Right renal cortex interstitium (tissue), 3 donors: ENCODE data around the gene MAMDC4. TPM values are rescaled to one million over a fixed set of nuclear protein-coding genes. Genes with fewer than 3 reads are reported as not detected.

Source experiments
- polyA plus RNA-seq, 3 donors: library from polyadenylated mRNA; unstranded; fragments of 120-200 nt; gene quantifications; one replicate each; pipeline ENCODE4 v1.2.1, GENCODE V29; 2013; ENCODE audit not compliant: insufficient read length in 3 of 3

MAMDC4 gene
- polyA plus RNA-seq, 3 donors, result 3.1 to 4.6 (median 4.3) TPM

Other genes starting within 250 kb of the MAMDC4 start
- gene EGFL7, start 189.4 kb upstream of the MAMDC4 start, polyA plus RNA-seq, result 10 to 100 TPM; 42.9 to 51.6 (median 48.2) TPM
- 10 to 100 TPM; 33.7 to 40.3 (median 34.5) TPM for gene AGPAT2, start 164.9 kb upstream of the MAMDC4 start, polyA plus RNA-seq
- gene DIPK1B, start 139.8 kb upstream of the MAMDC4 start, polyA plus RNA-seq, result 10 to 100 TPM; 25.9 to 31.9 (median 27.3) TPM
- 1 to 10 TPM in 2 of 3 donors, under 1 TPM in 1; 0.93 to 2.3 (median 1.2) TPM for gene LCN10, start 109.4 kb upstream of the MAMDC4 start, polyA plus RNA-seq
- not detected for gene LCN6, start 103.8 kb upstream of the MAMDC4 start, polyA plus RNA-seq
- gene LCN8, start 94.1 kb upstream of the MAMDC4 start, polyA plus RNA-seq, result under 1 TPM; 0.11 to 0.17 (median 0.16) TPM
- under 1 TPM in 1 of 3 donors, not detected in 2; 0.04 TPM for gene LCN15, start 87.8 kb upstream of the MAMDC4 start, polyA plus RNA-seq
- gene TMEM141, start 61.0 kb upstream of the MAMDC4 start, polyA plus RNA-seq, result 10 to 100 TPM; 63.2 to 77.7 (median 67.1) TPM
- gene CCDC183, start 56.0 kb upstream of the MAMDC4 start, polyA plus RNA-seq, result 1 to 10 TPM; 2.5 to 3.4 (median 2.9) TPM
- 10 to 100 TPM; 58.6 to 61.1 (median 59.7) TPM for gene RABL6, start 44.4 kb upstream of the MAMDC4 start, polyA plus RNA-seq
- gene AJM1, start 9.9 kb upstream of the MAMDC4 start, polyA plus RNA-seq, result under 1 TPM; 0.54 to 0.80 (median 0.64) TPM
- gene PHPT1, start 2.9 kb upstream of the MAMDC4 start, polyA plus RNA-seq, result 10 to 100 TPM; 59.9 to 76.5 (median 65.2) TPM
- gene EDF1, start 14.0 kb downstream of the MAMDC4 start, polyA plus RNA-seq, result 100 to 1,000 TPM; 349 to 395 (median 374) TPM
- 10 to 100 TPM; 10.1 to 14.0 (median 10.1) TPM for gene TRAF2, start 34.2 kb downstream of the MAMDC4 start, polyA plus RNA-seq
- gene FBXW5, start 92.4 kb downstream of the MAMDC4 start, polyA plus RNA-seq, result 10 to 100 TPM; 32.5 to 43.5 (median 38.4) TPM
- gene C8G, start 92.9 kb downstream of the MAMDC4 start, polyA plus RNA-seq, result under 1 TPM; 0.28 to 0.58 (median 0.46) TPM
- gene LCN12, start 99.9 kb downstream of the MAMDC4 start, polyA plus RNA-seq, result 10 to 100 TPM; 13.1 to 18.8 (median 15.9) TPM
- 10 to 100 TPM; 20.9 to 29.3 (median 25.4) TPM for gene PTGDS, start 125.2 kb downstream of the MAMDC4 start, polyA plus RNA-seq
- gene LCNL1, start 130.6 kb downstream of the MAMDC4 start, polyA plus RNA-seq, result under 1 TPM; 0.03 to 0.23 (median 0.12) TPM
- 10 to 100 TPM; 22.3 to 27.0 (median 24.4) TPM for gene PAXX, start 140.1 kb downstream of the MAMDC4 start, polyA plus RNA-seq
- gene CLIC3, start 144.2 kb downstream of the MAMDC4 start, polyA plus RNA-seq, result under 1 TPM in 2 of 3 donors, not detected in 1; 0.36 to 0.38 TPM
- gene ABCA2, start 175.9 kb downstream of the MAMDC4 start, polyA plus RNA-seq, result 10 to 100 TPM; 42.0 to 49.0 (median 46.3) TPM
- under 1 TPM in 1 of 3 donors, not detected in 2; 0.06 TPM for gene FUT7, start 179.7 kb downstream of the MAMDC4 start, polyA plus RNA-seq
- gene NPDC1, start 193.8 kb downstream of the MAMDC4 start, polyA plus RNA-seq, result 10 to 100 TPM; 16.3 to 20.1 (median 18.7) TPM
- 1 to 10 TPM; 2.9 to 3.9 (median 3.3) TPM for gene ENTPD2, start 201.7 kb downstream of the MAMDC4 start, polyA plus RNA-seq
- gene SAPCD2, start 218.2 kb downstream of the MAMDC4 start, polyA plus RNA-seq, result 1 to 10 TPM; 5.4 to 6.2 (median 5.9) TPM
- 1 to 10 TPM; 3.5 to 5.4 (median 3.8) TPM for gene UAP1L1, start 225.2 kb downstream of the MAMDC4 start, polyA plus RNA-seq
- 10 to 100 TPM; 43.6 to 48.3 (median 47.0) TPM for gene MAN1B1, start 234.6 kb downstream of the MAMDC4 start, polyA plus RNA-seq